KOPT-K1 (cell line): ENCODE results near the gene RBFOX2.
"Not testable (repeated sequence)": the region's sequence is repeated elsewhere in the genome, so short reads cannot be mapped to it uniquely, and the experiment has no call there.

Experiments
- H3K27ac ChIP-seq: fragments of 200-600 bp; sonication (generic); 2 replicates; pipeline ENCODE4 v1.5.1; 2016; ENCODE audit warnings: antibody characterized with exemption, mild to moderate bottlenecking, low read depth, low read length; ENCODE audit not compliant: poor library complexity, severe bottlenecking
- H3K36me3 ChIP-seq: fragments of 200-600 bp; sonication (generic); 2 replicates; pipeline ENCODE4 v1.5.1; 2017; ENCODE audit warnings: antibody characterized with exemption, mild to moderate bottlenecking, low read length, moderate library complexity; ENCODE audit not compliant: insufficient read depth
- H3K9me3 ChIP-seq: fragments of 200-600 bp; sonication (generic); 2 replicates; pipeline ENCODE4 v1.5.1; 2017; ENCODE audit warnings: antibody characterized with exemption, low read length, mild to moderate bottlenecking; ENCODE audit not compliant: insufficient read depth, poor library complexity, severe bottlenecking

Gene RBFOX2

GRCh38 chr22:36028646-36029405 is at the start of gene RBFOX2:
Gene RBFOX2 (minus strand): TSS chr22:36028824. CDS start chr22:36028425, 399 bp downstream.
- H3K27ac ChIP-seq, result no peak within 1 kb of the TSS

GRCh38 chr22:36077271-36077670 is 48.6 kb upstream of the RBFOX2 start:
- Histone ChIP-seq H3K27ac (no peak overlapping the region), H3K36me3 (no peaks in the 10 kb centered on the region), H3K9me3 (no peaks in the 10 kb centered on the region)

More at GRCh38 chr22:36028646-36029405, at the start of gene RBFOX2:
- no peaks in the 10 kb centered on the region for H3K36me3 ChIP-seq
- H3K9me3 ChIP-seq, result no peaks in the 10 kb centered on the region

GRCh38 chr22:36075724-36076123 is 47.1 kb upstream of the RBFOX2 start:
- no peak overlapping the region for H3K27ac ChIP-seq
- no peaks in the 10 kb centered on the region for H3K9me3 ChIP-seq
- H3K36me3 ChIP-seq, result no peaks in the 10 kb centered on the region

GRCh38 chr22:36075230-36075629 is 46.6 kb upstream of the RBFOX2 start:
- H3K36me3 ChIP-seq, result no peaks in the 10 kb centered on the region
- no peak overlapping the region for H3K27ac ChIP-seq
- H3K9me3 ChIP-seq, result no peaks in the 10 kb centered on the region

GRCh38 chr22:36073476-36073875 is 44.9 kb upstream of the RBFOX2 start:
- Histone ChIP-seq H3K36me3 (no peaks in the 10 kb centered on the region), H3K9me3 (no peaks in the 10 kb centered on the region), H3K27ac (no peak overlapping the region)

GRCh38 chr22:36070645-36071044 is 42.0 kb upstream of the RBFOX2 start:
- H3K9me3 ChIP-seq, H3K27ac ChIP-seq: not testable (repeated sequence)

GRCh38 chr22:36069368-36069767 is 40.7 kb upstream of the RBFOX2 start:
- Histone ChIP-seq H3K9me3 (no peaks in the 10 kb centered on the region), H3K27ac (no peak overlapping the region), H3K36me3 (no peaks in the 10 kb centered on the region)

More at GRCh38 chr22:36070645-36071044, 42.0 kb upstream of the RBFOX2 start:
- H3K36me3 ChIP-seq, result not testable (repeated sequence)

- Histone ChIP-seq H3K36me3 (no peaks in the 10 kb centered on the region), H3K9me3 (no peaks in the 10 kb centered on the region), H3K27ac (no peak overlapping the region)
Observed at GRCh38 chr22:36068776-36069344, 40.2 kb upstream of the RBFOX2 start.

- Histone ChIP-seq H3K9me3 (no peaks in the 10 kb centered on the region), H3K27ac (no peak overlapping the region)
Observed at GRCh38 chr22:36067235-36067558, 38.6 kb upstream of the RBFOX2 start.

GRCh38 chr22:36065775-36066544 is 37.3 kb upstream of the RBFOX2 start:
- no peaks in the 10 kb centered on the region for H3K36me3 ChIP-seq
- no peak overlapping the region for H3K27ac ChIP-seq
- no peaks in the 10 kb centered on the region for H3K9me3 ChIP-seq

More at GRCh38 chr22:36067235-36067558, 38.6 kb upstream of the RBFOX2 start:
- no peaks in the 10 kb centered on the region for H3K36me3 ChIP-seq

GRCh38 chr22:36065462-36065774 is 36.8 kb upstream of the RBFOX2 start:
- Histone ChIP-seq H3K9me3 (no peaks in the 10 kb centered on the region), H3K27ac (no peak overlapping the region), H3K36me3 (no peaks in the 10 kb centered on the region)

GRCh38 chr22:36064358-36064757 is 35.7 kb upstream of the RBFOX2 start:
- Histone ChIP-seq H3K27ac (no peak overlapping the region), H3K9me3 (no peaks in the 10 kb centered on the region), H3K36me3 (no peaks in the 10 kb centered on the region)

GRCh38 chr22:36056980-36057379 is 28.4 kb upstream of the RBFOX2 start:
- H3K27ac ChIP-seq, result no peak overlapping the region
- no peaks in the 10 kb centered on the region for H3K9me3 ChIP-seq
- H3K36me3 ChIP-seq, result no peaks in the 10 kb centered on the region

- Histone ChIP-seq H3K36me3 (no peaks in the 10 kb centered on the region), H3K9me3 (no peaks in the 10 kb centered on the region), H3K27ac (no peak overlapping the region)
Observed at GRCh38 chr22:36055376-36056295, 27.0 kb upstream of the RBFOX2 start.

GRCh38 chr22:36054446-36054845 is 25.8 kb upstream of the RBFOX2 start:
- not testable (repeated sequence) for H3K9me3 ChIP-seq, H3K36me3 ChIP-seq, H3K27ac ChIP-seq
